Measurements from ENCODE around the gene MS4A8.
"Not testable (repeated sequence)": the region's sequence is repeated elsewhere in the genome, so short reads cannot be mapped to it uniquely, and the experiment has no call there.

Gene MS4A8

DNA sequence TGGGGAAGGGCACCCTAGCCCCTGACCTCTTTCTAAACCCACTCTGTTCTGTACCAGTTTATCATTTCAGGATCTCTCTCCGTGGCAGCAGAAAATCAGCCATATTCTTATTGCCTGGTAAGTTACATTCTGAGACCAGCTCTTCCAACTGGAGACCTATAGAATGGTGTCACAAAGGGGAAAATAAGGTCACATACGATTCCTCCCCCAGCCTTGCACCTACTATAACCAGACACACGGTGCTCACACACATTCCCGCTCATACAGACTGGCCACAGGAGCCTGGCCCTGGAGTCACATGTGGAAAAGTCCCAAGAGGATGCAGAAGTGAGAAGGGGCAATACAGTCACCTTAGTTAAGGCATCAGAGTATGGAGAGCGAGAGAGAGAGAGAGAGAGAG, 7.5 kb downstream of the MS4A8 start:
- TF ChIP-seq, protein P1, sequence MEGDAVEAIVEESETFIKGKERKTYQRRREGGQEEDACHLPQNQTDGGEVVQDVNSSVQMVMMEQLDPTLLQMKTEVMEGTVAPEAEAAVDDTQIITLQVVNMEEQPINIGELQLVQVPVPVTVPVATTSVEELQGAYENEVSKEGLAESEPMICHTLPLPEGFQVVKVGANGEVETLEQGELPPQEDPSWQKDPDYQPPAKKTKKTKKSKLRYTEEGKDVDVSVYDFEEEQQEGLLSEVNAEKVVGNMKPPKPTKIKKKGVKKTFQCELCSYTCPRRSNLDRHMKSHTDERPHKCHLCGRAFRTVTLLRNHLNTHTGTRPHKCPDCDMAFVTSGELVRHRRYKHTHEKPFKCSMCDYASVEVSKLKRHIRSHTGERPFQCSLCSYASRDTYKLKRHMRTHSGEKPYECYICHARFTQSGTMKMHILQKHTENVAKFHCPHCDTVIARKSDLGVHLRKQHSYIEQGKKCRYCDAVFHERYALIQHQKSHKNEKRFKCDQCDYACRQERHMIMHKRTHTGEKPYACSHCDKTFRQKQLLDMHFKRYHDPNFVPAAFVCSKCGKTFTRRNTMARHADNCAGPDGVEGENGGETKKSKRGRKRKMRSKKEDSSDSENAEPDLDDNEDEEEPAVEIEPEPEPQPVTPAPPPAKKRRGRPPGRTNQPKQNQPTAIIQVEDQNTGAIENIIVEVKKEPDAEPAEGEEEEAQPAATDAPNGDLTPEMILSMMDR (conservative IDR thresholded peaks at IDR 0.05; ENCODE audit: control insufficient read depth, insufficient read depth, low read depth, low read length) = no peak
- no peak overlapping the region for H3K4me3 ChIP-seq (ENCODE audit: control insufficient read depth, low read depth, low read length)
- DNase-seq (ENCODE audit: low read depth) = no peak

DNA sequence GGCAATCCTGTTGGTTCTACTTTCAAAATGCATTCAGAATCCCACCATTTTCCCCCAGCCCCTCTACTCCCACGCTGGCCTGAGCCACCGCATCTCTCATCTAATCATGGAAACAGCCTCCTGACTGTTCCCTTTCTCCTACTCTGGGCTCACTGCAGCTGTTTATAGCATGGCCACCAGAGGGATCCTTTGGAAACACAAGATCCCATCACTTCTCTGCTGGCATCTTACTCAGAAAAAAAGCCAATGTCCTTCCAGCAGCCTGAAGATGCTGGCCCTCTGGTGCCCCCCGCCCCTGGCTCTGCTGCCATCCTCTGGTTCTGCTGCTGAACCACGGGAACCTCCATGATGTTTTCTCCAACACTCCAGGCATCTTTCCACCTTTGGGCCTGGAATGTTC, 11.1 kb downstream of the MS4A8 start:
- TF ChIP-seq, protein P1 (conservative IDR thresholded peaks at IDR 0.05; ENCODE audit: control insufficient read depth, insufficient read depth, low read depth, low read length) = no peak
- H3K4me3 ChIP-seq (ENCODE audit: control insufficient read depth, low read depth, low read length) = no peak overlapping the region
- no peak for DNase-seq (ENCODE audit: low read depth)

DNA sequence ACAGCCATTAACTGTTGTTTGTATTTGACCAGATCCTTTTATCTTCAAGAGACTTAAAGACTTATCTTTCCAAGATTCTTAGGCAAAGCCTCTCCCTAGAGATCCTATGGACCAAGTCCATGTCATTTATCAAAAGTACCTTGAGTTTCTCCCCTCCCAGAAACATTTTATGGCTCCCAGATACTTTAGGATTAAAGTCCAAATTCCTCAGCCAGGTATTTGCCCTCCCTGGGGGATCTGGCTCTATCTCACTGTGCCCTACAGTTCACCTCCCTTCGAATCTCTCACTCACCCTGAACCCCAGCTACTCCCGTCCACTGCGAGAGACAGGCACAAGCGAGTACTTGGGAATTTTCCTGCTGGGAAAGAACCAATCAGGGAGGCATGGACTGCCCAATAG, 11.9 kb downstream of the MS4A8 start:
- TF ChIP-seq, protein P1 (conservative IDR thresholded peaks at IDR 0.05; ENCODE audit: control insufficient read depth, insufficient read depth, low read depth, low read length) = no peak
- H3K4me3 ChIP-seq (ENCODE audit: control insufficient read depth, low read depth, low read length) = no peak overlapping the region

DNA sequence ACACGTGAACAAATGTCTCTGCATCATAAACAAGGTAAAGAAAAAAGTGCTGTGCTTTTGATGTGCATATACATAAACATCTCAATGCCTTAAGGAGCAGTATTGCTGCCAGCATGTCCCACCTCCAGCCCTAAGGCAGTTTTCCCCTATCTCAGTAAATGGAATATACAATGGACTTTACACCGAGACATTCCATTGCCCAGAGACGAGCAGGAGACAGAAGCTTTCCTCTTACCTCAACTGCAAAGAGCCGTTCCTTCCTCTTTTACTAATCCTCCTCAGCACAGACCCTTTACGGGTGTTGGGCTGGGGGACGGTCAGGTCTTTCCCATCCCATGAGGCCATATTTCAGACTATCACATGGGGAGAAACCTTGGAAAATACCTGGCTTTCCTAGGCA, 14.0 kb downstream of the MS4A8 start:
- H3K4me3 ChIP-seq (ENCODE audit: control insufficient read depth, low read depth, low read length); DNase-seq (ENCODE audit: low read depth): not testable (repeated sequence)

More for the DNA sequence above, 11.9 kb downstream of the MS4A8 start:
- DNase-seq (ENCODE audit: low read depth) = no peak

DNA sequence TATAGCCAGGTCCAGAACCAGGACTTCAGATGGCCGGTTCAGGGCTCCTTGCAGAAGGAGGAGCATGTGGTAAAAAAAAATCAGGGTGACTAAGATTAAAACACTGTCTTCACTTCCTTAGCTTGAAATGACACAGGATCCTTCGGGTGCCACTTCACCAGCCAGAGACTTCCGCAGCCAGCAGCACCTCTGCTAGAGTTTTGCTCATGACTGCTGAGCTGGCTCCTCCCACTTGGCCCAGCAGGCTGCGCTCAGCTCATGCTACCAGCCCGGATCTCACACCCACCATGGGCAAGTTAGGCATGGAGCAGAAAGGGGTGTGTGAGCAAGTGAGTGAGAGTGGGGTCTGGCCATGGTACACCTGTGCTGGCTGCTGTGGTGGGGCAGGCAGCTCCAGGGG, 18.5 kb downstream of the MS4A8 start:
- no peak for DNase-seq (ENCODE audit: low read depth)
- no peak overlapping the region for H3K4me3 ChIP-seq (ENCODE audit: control insufficient read depth, low read depth, low read length)
- TF ChIP-seq, protein P1 (conservative IDR thresholded peaks at IDR 0.05; ENCODE audit: control insufficient read depth, insufficient read depth, low read depth, low read length) = no peak

DNA sequence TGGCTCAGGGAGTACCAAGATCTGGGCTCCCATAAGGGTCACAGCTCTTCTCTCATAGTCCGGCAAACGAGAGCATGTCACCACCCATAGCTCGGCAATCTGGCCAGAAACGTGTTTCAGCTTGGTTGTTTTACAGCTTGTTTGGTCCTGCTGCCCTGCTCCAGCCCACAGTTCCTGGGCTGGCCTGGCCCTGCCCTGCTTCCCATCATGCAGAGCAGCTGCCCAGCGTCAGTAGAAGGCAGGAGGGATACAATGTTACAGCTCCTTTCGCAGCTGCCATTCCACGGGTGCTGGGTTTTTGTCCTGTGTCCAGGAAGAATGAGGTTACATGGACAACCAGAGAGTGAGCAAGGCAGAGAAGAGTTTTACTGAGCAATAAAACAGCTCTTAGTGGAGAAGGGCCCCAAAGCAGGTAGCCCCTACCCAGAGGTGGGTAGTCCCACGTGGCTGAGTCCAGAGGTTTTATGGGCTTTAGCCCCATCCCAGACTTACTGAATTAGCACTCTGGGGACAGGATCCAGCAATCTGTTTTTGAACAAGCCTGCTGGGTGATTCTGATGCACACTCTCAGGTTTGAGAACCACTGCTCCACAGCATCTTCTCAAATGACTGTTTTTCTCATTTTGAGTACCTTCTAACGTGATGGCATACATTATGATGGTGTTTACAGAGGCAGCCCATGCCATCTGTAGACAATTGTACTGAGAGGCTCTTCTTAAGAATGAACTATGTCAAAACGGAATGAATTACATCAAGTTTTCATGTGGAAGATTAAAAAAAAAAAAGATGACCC, 19.3 kb downstream of the MS4A8 start:
- TF ChIP-seq, protein P1 (conservative IDR thresholded peaks at IDR 0.05; ENCODE audit: control insufficient read depth, insufficient read depth, low read depth, low read length) = no peak
- DNase-seq (ENCODE audit: low read depth) = no peak
- no peak overlapping the region for H3K4me3 ChIP-seq (ENCODE audit: control insufficient read depth, low read depth, low read length)

DNA sequence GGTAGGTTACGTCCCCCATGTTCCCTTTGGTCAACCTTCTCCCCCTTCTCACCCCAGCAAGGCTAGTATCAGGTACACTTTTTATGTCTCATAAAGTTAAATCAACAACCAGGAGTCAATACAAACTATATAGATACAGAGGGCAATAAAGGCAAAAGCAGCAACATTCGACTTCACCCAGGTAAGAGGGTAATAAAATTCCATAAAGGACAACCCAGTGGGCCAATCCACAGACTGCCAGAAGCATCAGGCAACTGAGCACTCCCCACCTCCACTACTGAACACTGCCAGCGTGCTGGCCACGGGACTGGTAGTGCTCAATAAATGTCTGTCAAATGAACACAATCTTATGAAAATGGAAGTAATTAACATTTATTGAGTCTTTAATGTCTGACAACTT, 20.0 kb downstream of the MS4A8 start:
- no peak for DNase-seq (ENCODE audit: low read depth)
- TF ChIP-seq, protein P1 (conservative IDR thresholded peaks at IDR 0.05; ENCODE audit: control insufficient read depth, insufficient read depth, low read depth, low read length) = no peak
- no peak overlapping the region for H3K4me3 ChIP-seq (ENCODE audit: control insufficient read depth, low read depth, low read length)

Measured in fibroblast of mammary gland (primary cell).